ENCODE data around the gene CTRL.
A peak's percentile ranks its signal among the peaks of the same experiment; 100 is the strongest.

CTRL gene

GRCh38 chr16:67926181-67926750 lies 5.4 kb downstream of the CTRL start:
- no peaks in the 10 kb centered on the region for H3K9me3 ChIP-seq (ENCODE audit: control insufficient read depth, insufficient read depth, low read depth, low read length)
- ChIA-PET POLR2A (interaction anchor here (1.0 to 3.0 kb wide), 3 partner anchors 8 to 10 kb away, joined by 3 to 10 read pairs (median 4); no protein-coding TSS in a partner anchor), CTCF (interaction anchor here (0.5 to 4.9 kb wide), 13 partner anchors 9 to 405 kb away, joined by 3 to 62 read pairs (median 3); partner anchors contain the start of gene NRN1L)
- no peak overlapping the region for H3K4me3 ChIP-seq (ENCODE audit: low read depth, low read length)
- peaks cover 0 to 55% of the 10 kb centered on the region in 2 experiments; a peak in 1 of 3 replicates for H3K36me3 ChIP-seq (ENCODE audit: control insufficient read depth in 2 of 2, insufficient read depth in 1 of 2, low read length in 2 of 2)
- H3K4me1 ChIP-seq (ENCODE audit: control insufficient read depth, insufficient read depth, low read length), result peaks cover 10% of the 10 kb centered on the region; the same call in 1 of the 2 replicates
- peak overlapping the region; percentile 20; the same call in 1 of the 2 replicates for H3K27ac ChIP-seq (ENCODE audit: extremely low read depth, low read depth, low read length)
- TF ChIP-seq ZIC2 (tag by site-specific recombination; IDR thresholded peaks at IDR 0.05), result peak; percentile 88
- TF ChIP-seq SCRT2 (tag by site-specific recombination; IDR thresholded peaks at IDR 0.05), result peak; percentile 44; the same call in 1 of the 2 replicates
- peak; percentile 78; the same call in 1 of the 2 replicates for TF ChIP-seq ZEB2 (tag by site-specific recombination; IDR thresholded peaks at IDR 0.05)
- TF ChIP-seq ZNF561 (tag by site-specific recombination; IDR thresholded peaks at IDR 0.05; ENCODE audit: borderline replicate concordance), result peak; percentile 68; the same call in 1 of the 2 replicates
- TF ChIP-seq BCL11B (tag by site-specific recombination; IDR thresholded peaks at IDR 0.05; ENCODE audit: low read depth), result no peak
- TF ChIP-seq ZSCAN30 (tag by site-specific recombination; IDR thresholded peaks at IDR 0.05), result no peak
- TF ChIP-seq ZNF600 (tag by site-specific recombination; IDR thresholded peaks at IDR 0.05), result peak; percentile 33; the same call in 1 of the 2 replicates
- peak; percentile 83 for TF ChIP-seq ZBTB20 (tag by site-specific recombination; IDR thresholded peaks at IDR 0.05)
- peak; percentile 91 for TF ChIP-seq OSR2 (tag by site-specific recombination; IDR thresholded peaks at IDR 0.05)
- no peak for TF ChIP-seq ZFP41 (tag by site-specific recombination; IDR thresholded peaks at IDR 0.05; ENCODE audit: borderline replicate concordance)
- peak; percentile 49; the same call in 1 of the 2 replicates for TF ChIP-seq ZXDB (tag by site-specific recombination; IDR thresholded peaks at IDR 0.05)
- no peak for TF ChIP-seq PRDM1 (tag by site-specific recombination; IDR thresholded peaks at IDR 0.05)
- TF ChIP-seq IKZF3 (tag by site-specific recombination; IDR thresholded peaks at IDR 0.05), result peak; percentile 68; the same call in 1 of the 2 replicates
- no peak for TF ChIP-seq ZNF677 (tag by site-specific recombination; IDR thresholded peaks at IDR 0.05)
- no peak for TF ChIP-seq ZNF513 (tag by site-specific recombination; IDR thresholded peaks at IDR 0.05)
- TF ChIP-seq CTCF (tag by site-specific recombination; IDR thresholded peaks at IDR 0.05), result peak; percentile 43
- 0 out of 2 replicates have a peak, but pooled peaks have one; percentile 38 for TF ChIP-seq KLF8 (tag by site-specific recombination; IDR thresholded peaks at IDR 0.05)
- TF ChIP-seq ZNF580 (tag by site-specific recombination; IDR thresholded peaks at IDR 0.05), result peak; percentile 53; the same call in 1 of the 2 replicates
- peak; percentile 70; the same call in 1 of the 2 replicates for TF ChIP-seq HIC1 (tag by site-specific recombination; IDR thresholded peaks at IDR 0.05)
- no peak for TF ChIP-seq PRDM2 (tag by site-specific recombination; IDR thresholded peaks at IDR 0.05; ENCODE audit: borderline replicate concordance)
- no peak for TF ChIP-seq RBAK (tag by site-specific recombination; IDR thresholded peaks at IDR 0.05)
- peak; percentile 26 for TF ChIP-seq ZBTB26 (tag by site-specific recombination; optimal IDR thresholded peaks at IDR 0.05)
- TF ChIP-seq SP7 (tag by site-specific recombination; IDR thresholded peaks at IDR 0.05), result peak; percentile 76

Data from HEK293 (cell line).